Glomerular visceral epithelial cell (primary cell): ENCODE measurements around the gene HUNK.
"Not testable (repeated sequence)": the region's sequence is repeated elsewhere in the genome, so short reads cannot be mapped to it uniquely, and the experiment has no call there.

ENCODE experiments used
- DNase-seq: peaks from one replicate; pipeline ENCODE4 v3.0.0-alpha.2; 2016; ENCODE audit errors: extremely low spot score

The HUNK gene

DNA sequence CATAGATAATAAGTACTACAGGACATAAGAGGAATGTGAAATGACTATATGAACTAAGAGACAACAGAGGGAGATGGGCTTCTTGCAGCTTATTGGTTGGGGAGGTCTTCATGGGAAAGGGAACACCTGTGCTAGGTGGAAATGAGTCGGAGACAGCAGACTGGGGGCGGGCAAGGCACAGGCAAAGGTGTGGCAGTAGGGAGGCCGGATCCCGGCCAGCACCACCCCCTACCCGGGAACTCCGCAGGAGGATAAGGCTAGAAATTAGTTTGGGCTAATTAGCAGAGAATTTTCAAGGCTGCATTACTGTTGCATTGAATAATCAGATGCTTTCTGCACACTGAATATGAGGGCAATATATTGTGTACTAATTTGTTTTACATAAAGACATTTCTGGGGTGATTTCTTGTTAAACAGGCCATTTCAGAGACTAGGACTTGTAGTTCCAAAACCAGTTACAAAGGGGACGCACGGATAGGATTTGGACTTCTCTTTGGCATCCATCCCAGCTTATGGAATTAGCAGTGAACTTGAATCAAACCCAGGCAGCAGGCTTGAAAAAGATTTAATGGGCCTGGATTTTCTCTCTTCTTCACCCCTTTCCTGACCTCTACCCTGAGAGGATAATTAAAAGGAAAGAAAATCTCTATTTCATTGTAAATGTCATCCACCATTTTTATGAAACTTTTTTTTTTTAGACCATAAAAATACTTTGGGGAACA, 2.2 kb upstream of the HUNK start:
- no peak for DNase-seq

DNA sequence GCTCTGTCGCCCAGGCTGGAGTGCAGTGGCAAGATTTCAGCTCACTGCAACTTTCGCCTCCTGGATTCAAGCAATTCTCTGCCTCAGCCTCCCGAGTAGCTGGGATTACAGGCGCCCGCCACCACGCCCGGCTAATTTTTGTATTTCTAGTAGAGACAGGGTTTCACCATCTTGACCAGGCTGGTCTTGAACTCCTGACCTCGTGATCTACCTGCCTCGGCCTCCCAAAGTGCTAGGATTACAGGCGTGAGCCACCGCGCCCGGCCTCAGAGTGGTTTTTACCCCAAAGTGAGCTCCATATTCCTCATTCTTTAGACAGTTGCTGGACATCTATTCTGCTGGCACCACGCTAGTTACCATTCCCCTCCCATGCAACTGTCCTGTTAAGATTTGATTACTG, 1.4 kb upstream of the HUNK start:
- not testable (repeated sequence) for DNase-seq

DNA sequence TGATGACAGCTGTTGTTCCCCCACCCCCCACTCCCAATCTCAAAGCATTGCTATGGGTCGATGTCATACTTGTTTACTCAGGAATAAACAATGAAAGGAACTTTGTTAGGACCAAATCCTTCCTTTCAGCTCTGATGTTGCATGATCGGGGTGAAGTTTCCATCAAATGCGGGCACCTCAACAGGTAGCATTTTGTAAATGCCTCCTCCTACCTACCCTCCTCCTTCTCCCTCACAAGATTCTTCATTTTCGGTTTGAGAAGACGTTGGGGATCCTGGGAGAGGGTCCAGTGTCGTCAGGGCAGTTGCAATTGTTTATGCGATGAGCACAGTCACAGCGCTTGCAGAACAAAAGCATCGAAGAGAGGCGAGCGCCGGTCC, 758 bp upstream of the HUNK start:
- DNase-seq = no peak

GRCh38 chr21:31873275-31873695, 465 bp downstream of the HUNK start:
- no peak for DNase-seq

DNA sequence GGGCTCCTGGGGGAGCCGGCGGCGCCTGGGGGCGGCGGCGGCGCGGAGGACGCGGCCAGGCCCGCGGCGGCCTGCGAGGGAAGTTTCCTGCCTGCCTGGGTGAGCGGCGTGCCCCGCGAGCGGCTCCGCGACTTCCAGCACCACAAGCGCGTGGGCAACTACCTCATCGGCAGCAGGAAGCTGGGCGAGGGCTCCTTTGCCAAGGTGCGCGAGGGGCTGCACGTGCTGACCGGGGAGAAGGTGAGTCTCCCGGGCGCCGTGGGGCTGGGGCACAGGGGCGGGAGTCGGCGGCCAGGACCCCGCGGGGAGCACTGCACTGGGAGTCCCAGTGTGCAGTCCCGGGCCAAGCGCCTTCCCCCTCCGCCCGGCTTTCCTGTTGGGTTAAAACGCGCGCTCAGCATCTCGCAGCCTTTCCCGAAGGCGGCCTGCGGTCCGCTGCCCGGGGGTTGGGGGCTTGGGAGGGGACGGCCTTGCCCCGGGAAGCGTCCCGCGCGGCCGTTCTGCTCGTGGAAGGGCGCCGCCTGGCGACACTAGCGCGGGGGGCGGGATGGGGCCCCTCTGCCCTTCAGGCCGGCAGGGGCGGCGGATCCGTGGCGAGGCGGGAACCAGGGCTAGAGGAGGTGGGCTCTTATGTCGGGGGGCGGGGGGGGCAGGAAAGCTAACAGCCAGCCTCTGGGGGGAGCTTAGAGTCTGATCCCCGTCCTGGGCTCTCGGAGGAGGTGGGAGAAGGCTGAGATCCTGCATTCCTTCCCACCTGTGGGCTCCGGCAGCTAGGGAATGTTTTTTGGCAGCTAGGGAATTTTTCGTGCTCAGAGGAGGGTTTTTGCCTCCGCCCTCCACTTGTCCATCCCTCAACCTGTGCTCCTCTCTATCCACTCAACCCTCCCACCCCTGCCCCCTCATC, 1.1 kb downstream of the HUNK start:
- no peak for DNase-seq

GRCh38 chr21:31874812-31875212, 2.0 kb downstream of the HUNK start:
- no peak for DNase-seq

- DNase-seq = no peak
Measured at GRCh38 chr21:31875496-31876015, 2.7 kb downstream of the HUNK start.

- DNase-seq = no peak
Measured at GRCh38 chr21:31877463-31877957, 4.7 kb downstream of the HUNK start.

DNA sequence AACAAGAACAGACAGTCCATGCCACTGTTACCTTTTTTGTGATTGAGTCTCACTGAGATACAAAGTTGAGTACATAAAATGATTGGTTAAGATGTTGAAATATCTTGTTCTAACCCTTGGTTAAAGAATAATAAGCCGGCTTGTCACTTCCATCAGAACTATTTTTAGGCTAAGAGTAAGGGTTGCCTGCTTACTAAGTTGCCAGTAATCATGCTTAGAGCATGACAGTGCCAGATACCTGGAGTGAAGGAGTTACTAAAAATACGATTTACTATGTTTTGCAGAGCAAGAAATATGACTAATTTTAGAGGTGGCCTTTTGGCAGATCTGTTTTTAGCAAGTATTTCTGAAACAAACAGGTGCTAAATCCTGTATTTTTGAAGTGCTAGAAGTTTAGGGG, 6.0 kb downstream of the HUNK start:
- no peak for DNase-seq

DNA sequence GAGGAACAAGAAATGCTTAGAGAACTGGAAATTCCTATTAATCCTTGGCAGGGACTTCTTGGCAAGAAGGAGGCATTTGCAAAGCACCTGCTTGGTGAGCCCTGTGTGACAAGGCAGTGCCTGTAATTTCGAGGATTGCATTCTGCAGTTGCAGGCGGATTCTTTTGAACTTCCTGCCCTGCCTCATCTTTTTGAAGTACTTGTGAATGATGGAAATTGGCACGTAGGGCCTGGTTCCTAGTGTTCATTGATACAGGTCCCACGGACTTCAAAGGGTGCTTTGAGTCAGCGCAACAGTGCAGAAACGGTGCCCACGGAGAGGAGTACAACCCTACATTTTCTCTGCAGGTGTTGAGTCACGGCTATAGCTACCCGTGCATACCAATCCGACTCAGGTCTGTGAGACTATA, 6.4 kb downstream of the HUNK start:
- DNase-seq = no peak

DNA sequence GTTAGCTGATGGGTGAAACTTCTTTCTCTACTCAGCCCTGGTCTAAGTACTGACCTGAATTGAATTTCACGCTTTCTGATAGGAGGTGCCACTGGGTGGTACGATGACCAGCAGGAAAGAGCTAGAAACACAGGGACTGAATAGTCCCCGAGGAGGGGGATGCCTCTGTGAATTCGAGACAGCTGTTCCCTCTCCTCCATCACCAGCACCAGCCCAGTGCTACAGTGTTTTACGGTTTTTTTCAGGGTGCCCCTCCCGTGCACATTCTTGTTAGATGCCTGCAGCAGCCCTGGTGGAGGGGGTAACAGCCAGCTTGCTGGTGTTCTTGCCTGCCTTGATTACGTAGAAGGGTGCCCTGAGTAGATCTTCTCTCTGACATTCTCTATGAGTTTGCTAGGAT, 7.1 kb downstream of the HUNK start:
- no peak for DNase-seq

DNA sequence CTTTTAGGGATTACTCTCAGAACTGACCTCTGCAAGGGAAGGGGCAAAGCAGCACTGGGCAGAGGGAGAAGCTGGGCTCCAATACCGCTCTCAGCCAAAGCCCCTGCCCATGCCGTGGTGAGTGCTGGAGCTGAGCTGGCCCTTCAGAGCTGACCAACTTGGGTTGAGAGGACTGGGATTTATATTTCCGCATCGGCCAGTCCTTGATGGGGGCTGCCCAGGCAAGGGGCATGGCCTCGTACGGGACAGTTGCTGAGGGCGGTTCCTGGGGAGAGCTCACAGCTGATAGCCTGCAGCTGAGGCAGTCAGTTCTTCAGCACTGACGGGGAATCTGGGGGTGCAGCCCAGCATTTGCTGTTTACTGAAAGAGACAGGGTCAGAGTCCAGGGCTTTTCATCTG, 8.0 kb downstream of the HUNK start:
- no peak for DNase-seq

GRCh38 chr21:31882711-31883110, 9.9 kb downstream of the HUNK start:
- no peak for DNase-seq

DNA sequence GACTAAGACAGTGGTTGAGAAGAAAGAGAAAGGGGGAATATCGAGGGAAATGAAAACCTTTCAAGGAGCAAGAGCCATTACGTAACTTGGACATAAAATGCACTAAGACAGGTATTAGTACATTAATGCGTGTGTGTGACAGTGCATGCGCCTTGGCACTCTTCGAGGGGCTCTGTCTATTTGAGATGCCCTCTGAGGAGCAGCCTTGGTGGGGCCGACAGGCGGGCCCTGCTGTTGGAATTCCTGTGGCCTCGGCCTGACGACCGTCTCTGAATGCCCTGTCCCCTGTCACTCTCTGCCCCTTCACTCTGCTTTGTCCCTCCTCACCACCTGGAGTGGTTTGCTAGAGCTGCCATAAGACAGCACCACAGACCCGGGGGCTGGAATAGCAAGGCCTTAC, 12.3 kb downstream of the HUNK start:
- no peak for DNase-seq

DNA sequence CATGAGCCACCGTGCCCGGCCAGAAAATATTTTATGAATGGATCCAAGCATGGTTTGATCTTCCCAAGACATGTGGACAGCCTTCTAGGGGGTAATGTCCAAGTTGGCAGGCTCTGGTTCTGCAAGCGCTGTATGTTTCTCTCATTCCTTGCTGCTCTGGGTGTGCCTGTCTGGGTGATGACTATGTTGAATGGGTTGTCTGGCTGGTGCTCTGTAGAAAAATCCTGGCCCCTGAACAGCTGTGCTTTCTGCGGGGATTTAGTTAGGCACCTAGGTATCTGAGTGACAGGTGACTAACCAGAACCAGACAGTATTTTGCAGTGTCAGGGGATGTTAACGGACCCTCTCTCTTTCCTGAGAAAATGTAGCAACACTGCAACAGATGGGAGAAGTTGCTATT, 14.1 kb downstream of the HUNK start:
- DNase-seq = no peak

- no peak for DNase-seq
Measured at GRCh38 chr21:31887391-31887841, 14.6 kb downstream of the HUNK start.

GRCh38 chr21:31888936-31889371, 16.1 kb downstream of the HUNK start:
- no peak for DNase-seq

GRCh38 chr21:31889460-31889859, 16.6 kb downstream of the HUNK start:
- no peak for DNase-seq

DNA sequence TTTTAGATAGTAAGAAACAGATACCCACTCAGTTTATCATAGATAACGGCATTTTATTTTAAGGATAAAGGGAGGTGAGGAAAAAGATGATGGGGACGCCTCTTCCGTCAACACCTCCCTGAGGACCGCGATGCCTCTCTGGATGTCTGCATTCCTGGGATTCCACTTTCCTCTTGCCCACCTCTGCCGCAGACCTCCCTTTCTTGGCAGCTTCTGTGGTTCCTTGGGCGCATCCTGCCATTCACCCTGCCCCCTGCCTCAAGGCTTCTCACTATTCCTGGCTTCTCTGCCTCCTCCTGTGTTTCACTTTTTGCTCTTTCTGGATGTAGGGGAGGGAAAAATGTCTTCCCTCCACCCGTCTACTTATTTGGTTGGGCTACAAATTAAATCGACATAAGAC, 19.9 kb downstream of the HUNK start:
- no peak for DNase-seq

- no peak for DNase-seq
Measured at GRCh38 chr21:31893851-31894415, 21.1 kb downstream of the HUNK start.

DNA sequence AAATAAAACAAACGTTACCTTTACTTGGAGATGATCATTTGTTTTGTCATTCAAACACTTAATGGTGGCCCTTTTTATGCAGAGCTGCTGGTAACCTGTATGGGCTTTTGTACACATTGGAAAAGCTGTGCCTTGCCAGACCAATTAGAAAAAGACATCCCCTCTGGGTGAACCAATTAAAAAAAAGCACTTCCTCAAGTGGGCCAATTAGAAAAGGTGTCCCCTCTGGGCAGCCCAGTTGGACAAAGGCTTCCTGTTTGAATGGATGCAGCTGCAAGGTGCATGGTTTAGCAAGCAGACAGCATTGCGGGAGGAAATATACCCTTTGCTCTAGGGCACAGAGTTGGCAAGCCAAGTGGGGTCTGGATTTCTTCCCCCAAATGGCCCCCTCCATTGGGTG, 21.6 kb downstream of the HUNK start:
- DNase-seq = no peak
